Endothelial cell of umbilical vein (primary cell): ENCODE results near the gene VPS8. TPM values are rescaled to one million over a fixed set of nuclear protein-coding genes. Genes with fewer than 3 reads are reported as not detected.

Experiments
- BruUV-seq: library from RNA; stranded (reverse); fragments of 400-500 nt; replicated peaks from 2 replicates; lab custom pipeline; 2021; lab: Mats Ljungman, UMichigan
- CTCF ChIA-PET: fragments of 300-600, 350-600 bp; sonication (Branson Sonifier 250); formaldehyde crosslinking; loops from one replicate; lab custom pipeline; 2021; ENCODE audit warnings: antibody characterized with exemption, inconsistent platforms; lab: Charles Lee
- POLR2A ChIA-PET: fragments of 300-600, 350-600 bp; sonication (Branson Sonifier 250); formaldehyde crosslinking; loops from one replicate; lab custom pipeline; 2021; ENCODE audit warnings: antibody characterized with exemption, inconsistent platforms; lab: Charles Lee
- DNase-seq: peaks from one replicate; pipeline ENCODE4 v3.0.0-alpha.2; 2011; ENCODE audit warnings: low read depth, low spot score
- FAIRE-seq: peaks from 2 replicates; lab custom pipeline; 2011; peaks lifted over from hg19 to GRCh38; lab: Jason Lieb, UNC
- H2AFZ ChIP-seq: 2 replicates; pipeline ENCODE4 v1.6.0; 2012; ENCODE audit warnings: low read depth, low read length, control low read depth, inconsistent platforms
- H3K27ac ChIP-seq: 2 replicates; pipeline ENCODE4 v1.5.1; 2011; ENCODE audit warnings: low read depth, mild to moderate bottlenecking, control low read depth, low read length, moderate library complexity; ENCODE audit not compliant: insufficient read depth
- H3K27me3 ChIP-seq, 2 experiments: 2 replicates each; pipeline versions ENCODE4 v1.6.0 to v1.6.1; 2011; ENCODE audit warnings: low read length in 2 of 2, mixed read lengths in 1 of 2; ENCODE audit not compliant: control insufficient read depth in 2 of 2, insufficient read depth in 2 of 2
- H3K36me3 ChIP-seq, 2 experiments: 2 replicates in 1 of 2; 3 replicates in 1 of 2; pipeline ENCODE4 v1.5.1; 2011; ENCODE audit warnings: low read length in 2 of 2, mild to moderate bottlenecking in 1 of 2, moderate library complexity in 1 of 2; ENCODE audit not compliant: control insufficient read depth in 2 of 2, insufficient read depth in 2 of 2; ENCODE audit errors: extremely low read depth in 1 of 2
- H3K4me1 ChIP-seq: 3 replicates; pipeline ENCODE4 v1.5.1; 2011; ENCODE audit warnings: mild to moderate bottlenecking, low read length; ENCODE audit not compliant: control insufficient read depth, insufficient read depth; ENCODE audit errors: extremely low read depth
- H3K4me2 ChIP-seq: 2 replicates; pipeline ENCODE4 v1.6.1; 2011; ENCODE audit warnings: low read length, control low read depth, mixed read lengths; ENCODE audit not compliant: insufficient read depth
- H3K4me3 ChIP-seq, 3 experiments: fragments of 200-600 bp in 1 of 3; sonication (generic), shearing (Covaris generic) in 1 of 3; replicated peaks in 1 of 3; 2 replicates each; pipeline ENCODE4 v1.5.1; 2011 to 2016; ENCODE audit warnings: control low read depth in 3 of 3, low read length in 3 of 3, mild to moderate bottlenecking in 2 of 3, inconsistent platforms in 1 of 3, low read depth in 1 of 3, moderate library complexity in 1 of 3; ENCODE audit not compliant: insufficient read depth in 1 of 3
- H3K79me2 ChIP-seq: 2 replicates; pipeline ENCODE4 v1.6.0; 2012; ENCODE audit warnings: low read length, inconsistent platforms; ENCODE audit not compliant: control insufficient read depth, insufficient read depth
- H3K9ac ChIP-seq: replicated peaks from 2 replicates; pipeline ENCODE3; 2011; ENCODE audit warnings: low read length, control low read depth; ENCODE audit not compliant: insufficient read depth; ENCODE audit errors: extremely low read depth
- H3K9me1 ChIP-seq: replicated peaks from 3 replicates; pipeline ENCODE4 v1.6.0; 2011; ENCODE audit warnings: mild to moderate bottlenecking, low read length; ENCODE audit not compliant: control insufficient read depth, insufficient read depth; ENCODE audit errors: extremely low read depth
- H3K9me3 ChIP-seq: replicated peaks from 2 replicates; pipeline ENCODE4 v1.5.1; 2012; ENCODE audit warnings: low read length, inconsistent platforms; ENCODE audit not compliant: control insufficient read depth, insufficient read depth
- H4K20me1 ChIP-seq: replicated peaks from 2 replicates; pipeline ENCODE3; 2011; ENCODE audit warnings: mild to moderate bottlenecking, low read length; ENCODE audit not compliant: control insufficient read depth, insufficient read depth; ENCODE audit errors: extremely low read depth
- CTCF ChIP-seq, 2 donors: IDR thresholded peaks; 1 replicate in 1 of 2; 2 replicates in 1 of 2; pipeline ENCODE4 v1.5.1; 2011; ENCODE audit warnings: low read length in 2 of 2, mild to moderate bottlenecking in 2 of 2, moderate library complexity in 2 of 2, control low read depth in 1 of 2, inconsistent platforms in 1 of 2, low read depth in 1 of 2; ENCODE audit not compliant: insufficient read depth in 1 of 2; ENCODE audit errors: extremely low read depth in 1 of 2
- EZH2 ChIP-seq: IDR thresholded peaks from 2 replicates; pipeline ENCODE4 v1.6.1; 2012; ENCODE audit warnings: borderline replicate concordance, low read depth, mild to moderate bottlenecking, moderate library complexity, low read length, inconsistent platforms; ENCODE audit not compliant: severe bottlenecking
- FOS ChIP-seq: IDR thresholded peaks from 2 replicates; pipeline ENCODE4 v1.6.1; 2011; ENCODE audit warnings: mild to moderate bottlenecking, low read length, moderate library complexity, borderline replicate concordance; ENCODE audit not compliant: insufficient read depth
- GATA2 ChIP-seq: IDR thresholded peaks from 2 replicates; pipeline ENCODE4 v1.7.0; 2011; ENCODE audit warnings: low read depth, mild to moderate bottlenecking, moderate library complexity, mixed read lengths, low read length; ENCODE audit not compliant: insufficient read length, insufficient read depth
- JUN ChIP-seq: IDR thresholded peaks from 2 replicates; pipeline ENCODE4 v1.6.1; 2011; ENCODE audit warnings: borderline replicate concordance, low read depth; ENCODE audit not compliant: insufficient read length, insufficient read depth
- MYC ChIP-seq: IDR thresholded peaks from one replicate; pipeline ENCODE4 v1.6.1; 2011; ENCODE audit warnings: mild to moderate bottlenecking, low read depth, low read length
- POLR2A ChIP-seq: IDR thresholded peaks from 2 replicates; pipeline ENCODE4 v1.6.1; 2012; ENCODE audit warnings: low read depth, mild to moderate bottlenecking, control low read depth, low read length
- POLR2AphosphoS5 ChIP-seq: IDR thresholded peaks from 2 replicates; pipeline ENCODE4 v1.6.1; 2012; ENCODE audit warnings: low read depth, mild to moderate bottlenecking, control low read depth, low read length, moderate library complexity; ENCODE audit not compliant: insufficient read depth
- dilution Hi-C: fragments of 300-500 bp; cut with MboI; formaldehyde crosslinking; loops from one replicate; pipeline ENCODE4 v1.15.0; 2019; ENCODE audit warnings: low sequenced_read_pairs; ENCODE audit not compliant: extremely low pct_ligation_motif_present
- intact Hi-C: fragments of 100-400 bp; cut with micrococcal nuclease; formaldehyde crosslinking; loops from one replicate; pipeline ENCODE4 v1.10.0; 2022
- polyA plus RNA-seq, 4 experiments: library from polyadenylated mRNA; depleted of rRNA in 3 of 4; stranded (reverse) in 3 of 4; unstranded in 1 of 4; fragments of >200 nt; gene quantifications; 2 replicates each; pipeline versions ENCODE4 v1.2.1 to v1.2.3, GENCODE V29; 2011 to 2012; ENCODE audit warnings: missing spikeins in 1 of 4
- total RNA-seq: library from RNA; stranded (reverse); gene quantifications from 2 replicates; pipeline ENCODE4 v1.2.3, GENCODE V29; 2021
- TF ChIP-seq, protein P1 (sequence below): IDR thresholded peaks from 2 replicates; pipeline ENCODE4 v1.6.1; 2011; ENCODE audit not compliant: insufficient read depth, insufficient read length

The VPS8 gene
- total and polyA plus RNA-seq, 2 donors (not counting 3 experiments of a cell fraction or from before 2014, with no cell fraction given): 13.7 to 51.6 TPM

DNA sequence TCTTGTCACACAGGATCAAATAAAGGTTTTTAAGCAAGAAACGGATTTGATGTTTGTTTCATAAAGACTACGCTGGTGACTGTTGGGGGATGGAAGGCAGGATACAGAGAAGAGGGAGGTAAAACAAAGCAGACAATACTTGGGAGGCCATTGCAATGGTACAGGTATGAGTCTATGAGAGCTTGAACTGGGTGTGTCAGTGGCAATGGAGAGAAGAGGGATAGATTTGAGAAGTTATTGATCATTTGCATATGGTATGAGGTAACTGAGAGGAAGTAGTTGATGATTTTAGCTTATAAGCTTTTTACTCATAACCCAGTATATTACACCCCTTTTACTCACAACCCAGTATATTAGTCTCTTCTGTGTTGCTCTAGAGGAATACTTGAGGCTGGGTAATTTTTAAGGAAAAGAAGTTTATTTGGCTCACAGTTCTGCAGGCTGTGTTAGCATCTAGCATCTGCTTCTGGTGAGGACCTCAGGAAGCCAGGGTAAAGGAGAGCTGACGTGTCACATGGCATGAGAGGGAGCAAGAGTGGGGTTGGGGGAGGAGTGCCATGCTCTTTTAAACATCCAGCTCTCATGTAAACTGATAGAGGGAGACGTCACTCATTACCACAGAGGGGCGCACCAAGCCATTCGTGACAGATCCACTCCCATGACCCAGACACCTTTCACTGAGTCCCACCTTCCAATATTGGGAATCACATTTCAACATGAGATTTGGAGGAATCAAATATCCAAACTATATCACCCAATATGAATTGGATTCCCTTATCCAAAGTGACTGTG, 153.9 kb downstream of the VPS8 start:
- Histone ChIP-seq H3K4me2 (no peak overlapping the region), H3K27me3 (no peaks in the 10 kb centered on the region), H3K9me3 (no peaks in the 10 kb centered on the region), H3K4me1 (no peaks in the 10 kb centered on the region), H4K20me1 (no peaks in the 10 kb centered on the region), H3K9me1 (no peaks in the 10 kb centered on the region), H3K36me3 (peaks cover 0 to 2% of the 10 kb centered on the region in 2 experiments), H3K4me3 (no peak overlapping the region), H3K27ac (no peak overlapping the region), H3K9ac (no peak overlapping the region), H2AFZ (no peak overlapping the region), H3K79me2 (no peaks in the 10 kb centered on the region)
- DNase-seq: no peak
- dilution Hi-C loops (no loop called here), intact Hi-C loops (no loop called here)
- CTCF ChIA-PET: interaction anchor here (0.8 to 1.6 kb wide), 3 partner anchors 9 to 593 kb away, joined by 3 read pairs; no protein-coding TSS in a partner anchor
- FAIRE-seq: no peak
- POLR2A ChIA-PET: no interaction called here
- no TSS peak for BruUV-seq
- TF ChIP-seq JUN (no peak), POLR2AphosphoS5 (no peak), FOS (no peak), GATA2 (no peak), MYC (no peak), POLR2A (no peak), CTCF (IDR thresholded peaks at IDR 0.05; ENCODE audit: extremely low read depth in 1 of 2, insufficient read depth in 1 of 2, low read depth in 1 of 2, low read length in 2 of 2) (no peak), EZH2 (no peak)
- TF ChIP-seq, protein P1, sequence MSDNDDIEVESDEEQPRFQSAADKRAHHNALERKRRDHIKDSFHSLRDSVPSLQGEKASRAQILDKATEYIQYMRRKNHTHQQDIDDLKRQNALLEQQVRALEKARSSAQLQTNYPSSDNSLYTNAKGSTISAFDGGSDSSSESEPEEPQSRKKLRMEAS: no peak
